Thyroid gland (tissue), 4 donors: ENCODE measurements around the gene PRKD1. TPM values are rescaled to one million over a fixed set of nuclear protein-coding genes. Genes with fewer than 3 reads are reported as not detected.

Source experiments
- DNase-seq, 2 donors: peaks; one replicate each; pipeline ENCODE4 v3.0.0-alpha.2; 2019
- H3K27ac ChIP-seq, 3 donors: fragments of 200-600 bp; sonication (generic); 1 replicate in 2 of 3; 2 replicates in 1 of 3; pipeline ENCODE4 v1.5.1; 2016 to 2019; ENCODE audit warnings: mild to moderate bottlenecking in 1 of 3, moderate library complexity in 1 of 3
- H3K27me3 ChIP-seq: fragments of 200-600 bp; sonication (generic); one replicate; pipeline ENCODE4 v1.5.1; 2019
- H3K36me3 ChIP-seq, 2 donors: fragments of 200-600 bp; sonication (generic); one replicate each; pipeline ENCODE4 v1.5.1; 2016 to 2019
- H3K4me1 ChIP-seq, 2 donors: fragments of 200-600 bp; sonication (generic); one replicate each; pipeline ENCODE4 v1.5.1; 2017 to 2019
- H3K4me3 ChIP-seq, 3 donors: fragments of 200-600 bp; sonication (generic); replicated peaks in 1 of 3; 1 replicate in 2 of 3; 2 replicates in 1 of 3; pipeline ENCODE4 v1.5.1; 2016; ENCODE audit warnings: mild to moderate bottlenecking in 1 of 3
- H3K9me3 ChIP-seq: fragments of 200-600 bp; sonication (generic); one replicate; pipeline ENCODE4 v1.5.1; 2017
- CTCF ChIP-seq, 6 experiments: fragments of 200-600 bp in 3 of 6; fragments of 450-650 bp in 3 of 6; sonication (generic) in 3 of 6; IDR thresholded peaks; one replicate each; pipeline ENCODE4 v1.5.1; 2016 to 2019; ENCODE audit warnings: antibody characterized with exemption in 6 of 6, mild to moderate bottlenecking in 2 of 6, inconsistent platforms in 1 of 6, moderate library complexity in 1 of 6
- POLR2A ChIP-seq, 2 donors: fragments of 450-650 bp; IDR thresholded peaks; one replicate each; pipeline ENCODE4 v1.6.1; 2017; ENCODE audit warnings: antibody characterized with exemption in 2 of 2, mild to moderate bottlenecking in 2 of 2, moderate library complexity in 1 of 2
- WGBS, 2 donors: methylation state at CpG; one replicate each; pipeline ENCODE4 v1.1.5; 2017; 5-methylcytosine and 5-hydroxymethylcytosine counted together
- intact Hi-C: fragments of 100-400 bp; cut with DNase I; formaldehyde crosslinking; loops from one replicate; pipeline ENCODE4 v1.15.1; 2023
- total RNA-seq, 4 donors: library from RNA; depleted of rRNA; stranded (reverse); fragments of >200 nt; gene quantifications; one replicate each; pipeline ENCODE4 v1.2.3, GENCODE V29; 2016

PRKD1 gene
- total RNA-seq, 4 donors from 2014 or later = 12.7 to 17.4 (median 14.3) TPM

- H3K27me3 ChIP-seq = no peaks in the 10 kb centered on the region
- no peaks in the 10 kb centered on the region for H3K9me3 ChIP-seq
- intact Hi-C loops = no loop called here
- TF ChIP-seq POLR2A (IDR thresholded peaks at IDR 0.05) = no peak
- TF ChIP-seq CTCF (IDR thresholded peaks at IDR 0.05) = no peak
- H3K36me3 ChIP-seq = no peaks in the 10 kb centered on the region
- WGBS, 2 donors = 72 to 78% methylated on average over 2 of the region's 2 CpGs
- no peaks in the 10 kb centered on the region for H3K4me1 ChIP-seq
- no peak overlapping the region for H3K4me3 ChIP-seq
- no peak overlapping the region for H3K27ac ChIP-seq
- no peak for DNase-seq
Observed at GRCh38 chr14:29941401-29941800, 13.8 kb upstream of the PRKD1 start.

DNA sequence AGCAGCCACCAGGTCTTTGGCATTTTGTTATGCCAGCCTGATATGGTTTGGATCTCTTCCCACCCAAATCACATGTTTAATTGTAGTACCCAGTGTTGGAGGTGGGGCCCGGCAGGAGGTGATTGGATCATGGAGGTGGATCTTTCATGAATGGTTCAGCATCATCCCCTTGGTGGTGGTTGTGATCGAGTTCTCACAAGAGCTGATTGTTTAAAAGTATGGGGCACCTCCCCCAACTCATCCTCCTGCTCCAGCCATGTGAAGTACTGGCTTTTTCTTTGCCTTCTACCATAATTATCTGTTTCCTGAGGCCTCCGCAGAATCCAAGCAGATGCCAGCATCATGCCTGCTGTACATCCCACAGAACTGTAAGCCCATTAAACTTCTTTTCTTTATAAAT, 12.8 kb upstream of the PRKD1 start:
- no peak for TF ChIP-seq POLR2A (IDR thresholded peaks at IDR 0.05)
- no peak for TF ChIP-seq CTCF (IDR thresholded peaks at IDR 0.05)
- H3K4me1 ChIP-seq = no peaks in the 10 kb centered on the region
- no peak overlapping the region for H3K27ac ChIP-seq
- H3K36me3 ChIP-seq = no peaks in the 10 kb centered on the region
- intact Hi-C loops = no loop called here
- no peak overlapping the region for H3K4me3 ChIP-seq
- H3K27me3 ChIP-seq = no peaks in the 10 kb centered on the region
- 82 to 92% methylated on average over 3 of the region's 3 CpGs for WGBS, 2 donors
- no peak for DNase-seq
- no peaks in the 10 kb centered on the region for H3K9me3 ChIP-seq

- Histone ChIP-seq H3K36me3 (no peaks in the 10 kb centered on the region), H3K4me3 (no peak overlapping the region), H3K9me3 (no peaks in the 10 kb centered on the region), H3K27me3 (no peaks in the 10 kb centered on the region), H3K27ac (no peak overlapping the region), H3K4me1 (no peaks in the 10 kb centered on the region)
- intact Hi-C loops = no loop called here
- TF ChIP-seq POLR2A (IDR thresholded peaks at IDR 0.05) (no peak), CTCF (IDR thresholded peaks at IDR 0.05) (no peak)
- DNase-seq = no peak
- 97 to 99% methylated on average over 2 of the region's 2 CpGs for WGBS, 2 donors
Observed at GRCh38 chr14:29937116-29937515, 9.5 kb upstream of the PRKD1 start.

DNA sequence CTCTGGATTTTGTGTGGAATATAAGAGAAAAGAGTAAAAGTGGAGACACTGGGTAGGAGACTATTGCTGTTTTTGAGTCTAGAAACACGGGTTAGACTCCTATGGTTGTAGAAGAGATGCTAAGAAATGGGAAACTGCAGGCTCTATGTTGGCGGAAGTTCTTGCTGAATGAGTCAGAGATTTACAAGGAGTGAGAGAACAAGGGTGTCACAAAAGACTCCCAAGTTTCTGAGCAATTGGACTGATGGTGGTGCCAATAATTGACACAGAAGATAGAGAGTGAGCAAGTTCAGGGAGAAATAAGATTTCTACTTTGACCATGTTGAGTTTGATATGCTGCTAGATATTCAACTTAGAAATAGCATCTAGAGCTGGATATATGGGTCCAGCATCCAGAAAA, 2.6 kb upstream of the PRKD1 start:
- intact Hi-C loops = no loop called here
- peaks cover 13 to 14% of the 10 kb centered on the region in 2 donors for H3K4me1 ChIP-seq
- H3K9me3 ChIP-seq = no peaks in the 10 kb centered on the region
- no peaks in the 10 kb centered on the region for H3K27me3 ChIP-seq
- H3K4me3 ChIP-seq = no peak overlapping the region
- TF ChIP-seq POLR2A (IDR thresholded peaks at IDR 0.05) = no peak
- H3K27ac ChIP-seq = no peak overlapping the region
- DNase-seq = no peak
- WGBS, 2 donors = 87 to 95% methylated on average over 2 of the region's 2 CpGs
- no peaks in the 10 kb centered on the region for H3K36me3 ChIP-seq

DNA sequence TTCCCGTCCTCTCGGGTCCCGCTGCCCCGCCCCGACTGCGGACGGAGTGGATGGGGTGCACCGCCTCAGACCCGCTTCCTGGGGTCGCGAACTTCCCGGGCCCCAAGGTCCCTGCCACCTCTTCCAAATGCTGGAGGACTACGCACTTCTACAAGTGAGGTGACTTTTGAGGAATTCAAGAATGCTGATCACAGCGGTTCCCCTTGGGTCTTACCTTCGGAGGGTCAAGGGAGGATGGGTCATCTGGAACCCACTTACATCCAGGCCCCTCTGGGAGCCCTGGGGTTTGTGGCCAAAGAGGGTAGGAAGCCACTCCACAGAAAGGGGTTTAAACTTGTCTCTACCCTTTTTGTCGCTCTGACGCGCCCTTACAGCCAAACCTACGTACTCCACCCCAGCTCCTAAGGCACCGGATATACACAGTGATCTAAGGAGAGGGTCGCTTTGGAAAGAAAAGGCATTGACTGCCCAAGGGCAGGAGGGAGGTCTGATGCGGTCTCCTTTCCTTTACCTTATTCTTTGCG, 532 bp upstream of the PRKD1 start:
- no peak for DNase-seq
- 27 to 44% methylated on average over 14 to 23 of the region's 23 CpGs for WGBS, 2 donors
- Histone ChIP-seq H3K9me3 (no peaks in the 10 kb centered on the region), H3K36me3 (no peaks in the 10 kb centered on the region), H3K27me3 (no peaks in the 10 kb centered on the region), H3K4me3 (peak overlapping the region in 2 of 3 donors; percentile 13 to 33), H3K27ac (peak overlapping the region in 2 of 3 donors; percentile 47 to 79), H3K4me1 (peaks cover 16% of the 10 kb centered on the region in 2 donors)
- TF ChIP-seq CTCF (IDR thresholded peaks at IDR 0.05) = no peak
- no peak for TF ChIP-seq POLR2A (IDR thresholded peaks at IDR 0.05)
- intact Hi-C loops = no loop called here
